Activated CD4-positive, alpha-beta T cell treated with anti-CD3 and anti-CD28 coated beads for 36 hours (primary cell): ENCODE results near the gene CENPP. TPM values are rescaled to one million over a fixed set of nuclear protein-coding genes. Genes with fewer than 3 reads are reported as not detected.
"Not testable (repeated sequence)": the region's sequence is repeated elsewhere in the genome, so short reads cannot be mapped to it uniquely, and the experiment has no call there.

ENCODE experiments used
- ATAC-seq: fragments of 200-7000 bp; cut with Tn5 transposase; one replicate; pipeline ENCODE4 v1.10.0; 2021; ENCODE audit warnings: mild to moderate bottlenecking, moderate library complexity
- CTCF ChIA-PET: fragments of 350-600 bp; sonication (Branson Sonifier 250); formaldehyde crosslinking; loops from one replicate; lab custom pipeline; 2021; ENCODE audit warnings: antibody characterized with exemption; lab: Charles Lee
- POLR2A ChIA-PET: fragments of 350-600 bp; sonication (Branson Sonifier 250); formaldehyde crosslinking; loops from one replicate; lab custom pipeline; 2021; ENCODE audit warnings: antibody characterized with exemption, inconsistent platforms; lab: Charles Lee
- DNase-seq: peaks from one replicate; pipeline ENCODE4 v3.0.0-alpha.2; 2020
- H3K27ac Mint-ChIP-seq: one replicate; pipeline ENCODE4 v1.8.0; 2021; ENCODE audit warnings: mixed read lengths
- H3K27me3 Mint-ChIP-seq: one replicate; pipeline ENCODE4 v1.8.0; 2021; ENCODE audit warnings: mixed read lengths
- H3K36me3 Mint-ChIP-seq: one replicate; pipeline ENCODE4 v1.8.0; 2021; ENCODE audit warnings: low read depth, mixed read lengths
- H3K4me1 Mint-ChIP-seq: one replicate; pipeline ENCODE4 v1.8.0; 2021; ENCODE audit warnings: mixed read lengths
- H3K4me3 Mint-ChIP-seq: one replicate; pipeline ENCODE4 v1.8.0; 2021; ENCODE audit warnings: mild to moderate bottlenecking, moderate library complexity, mixed read lengths
- H3K9me3 Mint-ChIP-seq: one replicate; pipeline ENCODE4 v1.8.0; 2021; ENCODE audit warnings: low read depth, mixed read lengths
- intact Hi-C, 2 experiments: fragments of 100-400 bp; cut with DNase I in 1 of 2; cut with micrococcal nuclease in 1 of 2; formaldehyde crosslinking; loops; one replicate each; pipeline versions ENCODE4 v1.14.2 to v1.15.1; 2022 to 2024; cut with DNase I, micrococcal nuclease
- total RNA-seq, 2 experiments: library from RNA; stranded (reverse); gene quantifications; one replicate each; pipeline ENCODE4 v1.2.3, GENCODE V29; 2021

The CENPP gene
- total RNA-seq, 2 experiments from 2014 or later, result 22.8 to 32.3 TPM

DNA sequence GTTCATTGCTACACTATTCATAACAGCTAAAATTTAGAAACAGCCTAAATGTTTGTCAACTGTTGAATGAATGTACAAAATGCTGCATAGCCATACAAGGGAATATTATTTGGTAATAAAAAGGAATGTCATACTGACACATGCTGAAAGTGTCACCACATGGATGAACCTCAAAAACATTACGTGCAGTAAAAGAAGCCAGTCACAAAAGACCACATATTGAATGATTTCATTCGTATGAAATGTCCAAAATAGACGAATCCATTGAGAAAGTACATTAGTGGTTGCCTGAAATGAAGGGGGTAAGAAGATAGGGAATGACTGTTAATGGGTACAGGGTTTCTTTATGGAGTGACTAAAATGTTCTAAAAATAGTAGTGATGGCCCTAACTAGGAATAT lies 221.6 kb downstream of the CENPP start:
- Mint-ChIP-seq H3K4me3 (no peak overlapping the region), H3K27ac (no peak overlapping the region), H3K9me3 (no peaks in the 10 kb centered on the region), H3K4me1 (no peaks in the 10 kb centered on the region), H3K36me3 (peaks cover 8% of the 10 kb centered on the region), H3K27me3 (no peaks in the 10 kb centered on the region)
- intact Hi-C loops, result no loop called here
- ATAC-seq (no peak), DNase-seq (no peak)
- ChIA-PET POLR2A (no interaction called here), CTCF (interaction anchor here (0.6 kb wide), 2 partner anchors 13 to 292 kb away, joined by 3 read pairs; no protein-coding TSS in a partner anchor)

DNA sequence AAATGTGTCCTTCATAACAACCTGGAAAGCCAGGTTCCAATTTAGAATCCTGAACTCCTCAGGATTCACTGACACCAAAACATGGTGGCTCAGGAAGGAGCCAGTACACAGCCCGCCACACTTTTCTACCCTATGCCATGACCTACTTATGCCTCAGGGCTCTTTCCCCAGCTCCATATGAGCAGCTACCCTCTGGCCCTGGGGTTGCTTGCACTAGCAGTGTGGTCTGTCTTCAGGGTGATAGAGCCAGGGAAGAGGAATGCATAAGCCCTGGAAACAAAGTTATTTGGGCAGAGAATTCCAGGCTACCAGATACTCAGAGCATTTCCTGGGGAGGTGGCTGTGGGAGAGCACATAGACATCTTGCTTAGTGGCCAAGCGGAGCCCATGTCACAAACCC lies 225.0 kb downstream of the CENPP start:
- ATAC-seq (no peak), DNase-seq (no peak)
- peaks cover 9% of the 10 kb centered on the region for H3K36me3 Mint-ChIP-seq

DNA sequence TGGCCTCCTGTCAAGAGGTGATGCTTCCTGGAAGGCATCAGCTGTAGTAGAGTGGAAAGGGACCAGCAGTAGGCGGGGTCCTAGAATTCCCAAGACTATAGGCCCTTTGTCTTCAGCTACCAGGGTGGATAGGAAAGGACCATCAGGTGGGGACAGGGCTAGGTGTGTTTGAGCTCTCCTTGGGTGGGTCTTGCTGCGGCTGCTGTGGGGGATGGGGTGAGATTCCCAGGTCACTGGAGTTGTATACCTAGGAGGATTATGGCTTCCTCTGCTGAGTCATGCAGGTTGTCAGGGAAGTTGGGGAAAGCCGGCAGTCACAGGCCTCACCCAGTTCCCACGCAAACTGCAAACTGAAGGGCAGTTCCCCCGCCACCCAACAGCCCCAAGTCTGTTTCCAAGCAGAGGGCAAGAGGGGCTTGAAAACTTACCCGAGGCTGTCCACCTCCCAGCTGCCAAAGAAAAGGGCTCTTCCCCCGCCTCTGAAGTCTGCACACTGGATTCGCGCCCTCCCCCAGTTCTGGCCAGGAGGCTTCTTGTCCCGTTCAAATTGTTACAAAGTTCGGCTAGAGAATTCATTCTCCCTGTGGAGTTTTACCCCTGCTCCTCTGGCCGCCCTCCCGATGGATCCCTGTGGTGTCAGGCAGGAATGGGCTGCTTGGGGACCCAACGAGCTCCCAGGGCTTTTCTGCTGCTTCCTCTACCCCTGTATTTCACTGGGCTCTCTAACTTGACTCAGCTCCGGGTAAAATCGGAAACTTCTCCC lies 233.0 kb downstream of the CENPP start:
- H3K4me1 Mint-ChIP-seq, result no peaks in the 10 kb centered on the region
- no peak overlapping the region for H3K4me3 Mint-ChIP-seq
- H3K27me3 Mint-ChIP-seq, result no peaks in the 10 kb centered on the region
- H3K27ac Mint-ChIP-seq, result no peak overlapping the region
- POLR2A ChIA-PET, result no interaction called here
- CTCF ChIA-PET, result no interaction called here
- no peak for DNase-seq
- H3K36me3 Mint-ChIP-seq, result peaks cover 5% of the 10 kb centered on the region
- intact Hi-C loops, result no loop called here
- no peaks in the 10 kb centered on the region for H3K9me3 Mint-ChIP-seq
- ATAC-seq, result no peak

More for the DNA sequence above, 225.0 kb downstream of the CENPP start:
- ChIA-PET CTCF (no interaction called here), POLR2A (no interaction called here)
- no peaks in the 10 kb centered on the region for H3K9me3 Mint-ChIP-seq
- intact Hi-C loops, result no loop called here
- no peak overlapping the region for H3K4me3 Mint-ChIP-seq
- no peaks in the 10 kb centered on the region for H3K27me3 Mint-ChIP-seq
- H3K27ac Mint-ChIP-seq, result no peak overlapping the region
- no peaks in the 10 kb centered on the region for H3K4me1 Mint-ChIP-seq

DNA sequence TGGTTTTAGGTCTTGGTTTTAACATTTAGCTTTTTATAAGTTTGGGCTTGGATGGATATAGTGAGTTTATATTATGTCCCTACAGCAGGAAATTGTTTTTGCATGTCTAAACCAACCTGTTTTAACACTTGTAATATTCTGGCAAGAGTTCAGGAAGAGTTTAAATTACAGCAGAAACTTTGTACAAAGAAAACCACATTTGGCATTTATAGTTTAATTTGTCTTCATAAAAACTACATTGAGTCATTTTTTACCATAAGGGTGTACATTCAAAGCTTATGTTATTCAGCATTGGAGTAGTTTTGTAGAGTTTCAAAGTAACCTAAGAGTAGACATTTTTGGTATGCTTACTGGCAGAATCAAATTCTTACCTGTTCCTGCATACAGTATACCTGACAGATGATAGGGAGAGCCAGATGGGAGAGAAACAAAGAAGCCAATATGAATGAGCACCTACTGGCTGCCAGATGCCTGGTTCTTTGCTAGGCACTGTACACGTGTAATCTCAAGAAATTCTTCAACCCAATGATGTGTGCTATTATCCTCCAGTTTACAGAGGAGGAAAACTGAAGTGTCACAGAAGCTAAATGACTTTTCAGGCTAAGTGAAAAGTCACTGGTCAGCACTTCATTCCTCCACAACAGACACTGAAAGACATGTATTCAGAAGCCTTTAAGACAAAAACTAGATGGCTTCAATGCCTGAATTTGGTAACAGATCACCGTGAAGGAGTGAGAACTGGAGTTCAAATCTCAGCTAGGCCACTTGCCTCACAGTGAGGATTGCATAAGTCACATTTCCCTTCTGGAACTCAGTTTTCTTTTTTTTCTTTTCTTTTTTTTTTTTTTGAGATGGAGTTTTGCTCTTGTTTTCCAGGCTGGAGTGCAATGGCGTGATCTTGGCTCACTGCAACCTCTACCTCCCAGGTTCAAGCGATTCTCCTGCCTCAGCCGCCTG lies 235.9 kb downstream of the CENPP start:
- Mint-ChIP-seq H3K27ac (no peak overlapping the region), H3K4me3 (no peak overlapping the region), H3K9me3 (peaks cover 5% of the 10 kb centered on the region), H3K4me1 (no peaks in the 10 kb centered on the region), H3K27me3 (no peaks in the 10 kb centered on the region), H3K36me3 (peaks cover 3% of the 10 kb centered on the region)
- intact Hi-C loops, result no loop called here
- POLR2A ChIA-PET, result interaction anchor here (0.6 kb wide), 1 partner anchor 256 kb away, joined by 3 read pairs; no protein-coding TSS in a partner anchor
- ATAC-seq (no peak), DNase-seq (no peak)
- CTCF ChIA-PET, result no interaction called here

DNA sequence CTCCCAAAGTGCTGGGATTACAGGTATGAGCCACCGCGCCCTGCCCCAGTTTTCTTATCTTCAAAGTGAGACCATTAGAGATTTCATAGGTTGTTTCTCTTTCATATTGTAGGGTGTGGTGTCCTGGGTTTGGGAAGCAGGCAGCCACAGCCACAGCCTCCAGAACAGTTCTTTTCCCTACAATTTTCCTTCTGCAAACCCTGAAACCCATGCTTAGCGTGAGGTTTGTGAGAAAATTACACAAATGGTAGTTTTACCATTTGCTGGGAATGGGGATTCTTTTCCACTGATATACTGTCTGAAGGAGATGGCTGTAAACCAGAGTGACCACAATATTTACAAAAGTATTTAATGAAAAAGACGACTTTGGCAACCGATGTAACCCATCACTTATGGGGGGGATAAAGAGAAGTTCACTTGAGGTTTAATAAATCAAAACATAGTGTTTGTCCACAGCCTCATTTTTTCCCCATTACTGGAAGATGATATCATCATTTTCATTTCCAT lies 236.8 kb downstream of the CENPP start:
- no peak for ATAC-seq

DNA sequence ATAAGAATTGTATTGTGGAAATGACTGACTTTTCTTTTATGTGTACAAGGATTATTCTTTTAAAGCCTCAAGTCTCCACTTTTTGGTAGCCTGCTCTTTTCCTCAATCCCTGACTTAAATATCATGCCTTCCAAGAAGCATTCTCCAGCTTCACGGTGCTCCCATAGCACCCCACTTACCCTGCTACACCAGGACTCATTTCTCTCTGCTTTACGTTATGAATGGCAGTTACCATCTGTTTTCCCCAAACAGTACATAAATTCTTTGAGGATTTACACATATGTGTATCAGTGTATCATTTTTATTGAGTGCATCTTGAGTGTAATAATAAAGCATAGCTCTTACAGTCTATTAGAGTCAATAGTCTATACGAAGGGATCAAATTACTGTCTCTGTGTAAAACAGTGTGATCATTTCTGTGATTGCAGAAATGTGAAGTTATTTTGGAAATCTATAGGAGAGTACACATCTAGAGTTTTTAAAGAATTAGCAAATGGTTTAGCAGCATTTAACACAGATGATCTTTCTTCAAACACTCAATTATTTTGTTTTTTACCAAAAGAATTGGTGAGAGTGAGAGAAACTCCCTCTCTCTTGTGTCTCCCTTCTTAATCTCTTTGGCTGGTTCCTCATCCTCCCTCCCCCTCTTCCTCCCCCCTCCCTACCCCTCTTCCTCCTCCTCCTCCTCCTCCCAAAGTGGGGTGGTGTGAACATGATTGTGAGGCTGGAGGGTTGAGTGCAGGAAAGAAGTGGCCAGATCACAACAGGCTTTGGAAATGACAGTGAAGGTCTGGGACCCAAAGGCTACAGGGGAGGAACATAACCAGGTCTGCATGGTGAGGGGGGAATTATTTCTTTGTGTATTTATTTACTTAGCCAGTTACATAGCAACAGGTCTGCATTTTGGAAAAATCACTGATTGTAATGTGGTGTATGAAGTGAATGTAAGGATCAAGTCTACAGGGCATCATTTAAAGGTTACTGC lies 237.7 kb downstream of the CENPP start:
- H3K36me3 Mint-ChIP-seq, result peaks cover 2% of the 10 kb centered on the region
- H3K9me3 Mint-ChIP-seq, result peaks cover 9% of the 10 kb centered on the region
- H3K27me3 Mint-ChIP-seq, result no peaks in the 10 kb centered on the region
- H3K4me1 Mint-ChIP-seq, result no peaks in the 10 kb centered on the region
- DNase-seq, result no peak
- H3K27ac Mint-ChIP-seq, result no peak overlapping the region
- ChIA-PET CTCF (no interaction called here), POLR2A (no interaction called here)
- intact Hi-C loops, result no loop called here
- H3K4me3 Mint-ChIP-seq, result no peak overlapping the region
- no peak for ATAC-seq

More for the DNA sequence above, 236.8 kb downstream of the CENPP start:
- no peaks in the 10 kb centered on the region for H3K4me1 Mint-ChIP-seq
- no peak for DNase-seq
- peaks cover 2% of the 10 kb centered on the region for H3K36me3 Mint-ChIP-seq
- H3K4me3 Mint-ChIP-seq, result no peak overlapping the region
- CTCF ChIA-PET, result no interaction called here
- H3K27ac Mint-ChIP-seq, result no peak overlapping the region
- H3K9me3 Mint-ChIP-seq, result peaks cover 9% of the 10 kb centered on the region
- POLR2A ChIA-PET, result no interaction called here
- H3K27me3 Mint-ChIP-seq, result no peaks in the 10 kb centered on the region
- intact Hi-C loops, result no loop called here

DNA sequence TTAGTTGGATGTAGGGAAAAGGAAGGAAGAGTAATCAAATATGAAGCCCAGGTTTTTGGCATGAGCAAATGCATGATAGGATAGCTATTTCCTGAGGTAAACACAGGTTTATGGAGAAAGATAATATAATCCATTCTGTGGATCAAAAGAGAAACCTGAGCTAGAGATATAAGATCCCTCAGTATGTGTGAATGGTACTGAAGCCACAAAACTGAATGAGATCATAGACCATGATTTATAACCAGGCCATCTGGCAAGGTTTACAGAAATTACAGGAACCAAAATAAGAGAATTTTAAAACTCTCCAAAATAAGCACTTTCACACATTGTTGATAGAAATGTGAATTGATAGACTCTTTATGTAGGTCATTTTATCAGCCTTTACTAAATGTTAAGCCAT lies 238.8 kb downstream of the CENPP start:
- no peak for ATAC-seq
- Mint-ChIP-seq H3K27ac (no peak overlapping the region), H3K9me3 (peaks cover 9% of the 10 kb centered on the region), H3K4me1 (no peaks in the 10 kb centered on the region), H3K36me3 (peaks cover 2% of the 10 kb centered on the region), H3K4me3 (no peak overlapping the region), H3K27me3 (no peaks in the 10 kb centered on the region)
- CTCF ChIA-PET, result no interaction called here
- POLR2A ChIA-PET, result no interaction called here
- intact Hi-C loops, result no loop called here
- no peak for DNase-seq

DNA sequence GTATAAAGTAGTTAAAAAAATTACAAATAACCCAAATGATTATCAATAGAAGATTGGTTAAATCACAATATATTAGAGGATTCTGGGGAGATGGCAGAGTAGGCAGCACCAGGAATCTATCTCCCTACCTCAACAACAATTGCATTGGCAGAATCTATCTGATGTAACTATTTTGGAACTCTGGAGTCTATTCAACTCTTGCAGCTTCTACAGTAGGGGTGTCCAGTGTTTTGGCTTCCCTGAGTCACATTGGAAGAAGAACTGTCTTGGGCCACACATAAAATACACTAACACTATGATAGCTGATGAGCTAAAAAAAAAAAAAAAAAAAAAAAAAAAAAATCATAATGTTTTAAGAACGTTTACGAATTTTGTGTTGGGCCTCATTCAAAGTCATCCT lies 239.2 kb downstream of the CENPP start:
- Mint-ChIP-seq H3K36me3 (peaks cover 2% of the 10 kb centered on the region), H3K4me3 (no peak overlapping the region), H3K27me3 (no peaks in the 10 kb centered on the region), H3K9me3 (peaks cover 9% of the 10 kb centered on the region), H3K27ac (no peak overlapping the region), H3K4me1 (no peaks in the 10 kb centered on the region)
- DNase-seq, result no peak
- no peak for ATAC-seq
- ChIA-PET POLR2A (no interaction called here), CTCF (interaction anchor here (0.7 kb wide), 1 partner anchor 11 kb away, joined by 3 read pairs; no protein-coding TSS in a partner anchor)
- intact Hi-C loops, result no loop called here

DNA sequence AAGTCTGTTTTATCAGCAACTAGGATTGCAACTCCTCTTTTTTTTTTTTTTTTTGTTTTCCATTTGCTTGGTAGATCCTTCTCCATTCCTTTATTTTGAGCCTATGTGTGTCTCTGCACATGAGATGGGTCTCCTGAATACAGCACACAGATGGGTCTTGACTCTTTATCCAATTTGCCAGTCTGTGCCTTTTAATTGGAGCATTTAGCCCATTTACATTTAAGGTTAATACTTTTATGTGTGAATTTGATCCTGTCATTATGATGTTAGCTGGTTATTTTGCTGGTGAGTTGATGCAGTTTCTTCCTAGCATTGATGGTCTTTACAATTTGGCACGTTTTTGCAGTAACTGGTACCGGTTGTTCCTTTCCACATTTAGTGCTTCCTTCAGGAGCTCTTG lies 246.1 kb downstream of the CENPP start:
- ATAC-seq, H3K9me3 Mint-ChIP-seq, H3K27ac Mint-ChIP-seq, H3K4me3 Mint-ChIP-seq, CTCF ChIA-PET, H3K4me1 Mint-ChIP-seq, POLR2A ChIA-PET, intact Hi-C loops, DNase-seq, H3K36me3 Mint-ChIP-seq, H3K27me3 Mint-ChIP-seq: not testable (repeated sequence)

DNA sequence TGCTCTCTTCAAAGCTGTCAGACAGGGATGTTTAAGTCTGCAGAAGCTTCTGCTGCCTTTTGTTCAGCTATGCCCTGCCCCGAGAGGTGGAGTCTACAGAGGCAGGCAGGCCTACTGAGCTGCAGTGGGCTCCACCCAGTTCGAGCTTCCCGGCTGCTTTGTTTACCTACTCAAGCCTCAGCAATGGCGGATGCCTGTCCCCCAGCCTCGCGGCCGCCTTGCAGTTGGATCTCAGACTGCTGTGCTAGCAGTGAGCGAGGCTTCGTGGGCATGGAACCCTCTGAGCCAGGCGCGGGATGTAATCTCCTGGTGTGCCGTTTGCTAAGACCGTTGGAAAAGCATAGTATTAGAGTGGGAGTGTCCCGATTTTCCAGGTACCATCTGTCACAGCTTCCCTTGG lies 247.9 kb downstream of the CENPP start:
- H3K9me3 Mint-ChIP-seq, POLR2A ChIA-PET, H3K4me1 Mint-ChIP-seq, H3K27me3 Mint-ChIP-seq, H3K27ac Mint-ChIP-seq, intact Hi-C loops, H3K36me3 Mint-ChIP-seq, ATAC-seq, CTCF ChIA-PET, H3K4me3 Mint-ChIP-seq, DNase-seq: not testable (repeated sequence)

DNA sequence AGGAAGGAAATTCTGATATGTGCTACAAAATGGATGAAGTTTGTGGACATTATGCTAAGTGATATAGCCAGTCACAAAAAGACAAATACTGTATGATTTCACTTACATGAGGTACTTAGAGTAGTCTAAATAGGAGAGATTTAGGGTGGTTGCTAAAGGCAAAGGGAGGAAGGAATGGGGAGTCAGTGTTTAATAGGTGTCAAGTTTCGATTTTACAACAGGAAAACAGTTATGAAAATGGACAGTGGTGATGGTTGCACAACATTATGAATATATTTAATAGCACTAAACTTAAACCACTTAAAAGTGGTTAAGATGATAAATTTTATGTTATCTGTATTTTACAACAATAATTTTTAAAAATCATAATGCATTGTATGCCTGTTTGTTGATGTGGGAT lies 250.4 kb downstream of the CENPP start:
- no peaks in the 10 kb centered on the region for H3K36me3 Mint-ChIP-seq
- intact Hi-C loops, result no loop called here
- CTCF ChIA-PET, result interaction anchor here (0.8 kb wide), 1 partner anchor 11 kb away, joined by 3 read pairs; no protein-coding TSS in a partner anchor
- H3K9me3 Mint-ChIP-seq, result peaks cover 6% of the 10 kb centered on the region
- H3K4me3 Mint-ChIP-seq, result no peak overlapping the region
- ATAC-seq (no peak), DNase-seq (no peak)
- POLR2A ChIA-PET, result no interaction called here
- H3K4me1 Mint-ChIP-seq, result no peaks in the 10 kb centered on the region
- no peaks in the 10 kb centered on the region for H3K27me3 Mint-ChIP-seq
- no peak overlapping the region for H3K27ac Mint-ChIP-seq
